A549 treated with ZK216348 at 1 μM for 4 hours (cell line): ENCODE measurements around the gene TRPM3. TPM values are rescaled to one million over a fixed set of nuclear protein-coding genes. Genes with fewer than 3 reads are reported as not detected.

ENCODE experiments used
- total RNA-seq: library from RNA; stranded (reverse); fragments of 200-300 nt; extraction: Qiagen RNA extraction; gene quantifications from 5 replicates; pipeline ENCODE4 v1.2.3, GENCODE V29; 2022; ENCODE audit warnings: low read depth

The TRPM3 gene
- not detected in 5 replicates for total RNA-seq

GRCh38 chr9:71121275-71122021 lies at the start of gene TRPM3:
TSS of gene TRPM3 (minus strand) at chr9:71121621. CDS start at chr9:71121354, 267 bp downstream.

